K562 (cell line): Measurements from ENCODE around the gene CPED1. TPM values are rescaled to one million over a fixed set of nuclear protein-coding genes. Genes with fewer than 3 reads are reported as not detected.

Source experiments
- CCAR2 ChIP-seq: fragments of 200-400 bp; formaldehyde crosslinking; IDR thresholded peaks from 2 replicates; pipeline ENCODE4 v1.6.1; 2017; ENCODE audit warnings: mild to moderate bottlenecking, low read depth, low read length
- CHD1 ChIP-seq: fragments of 200-600 bp; sonication (generic); IDR thresholded peaks from one replicate; pipeline ENCODE4 v1.6.1; 2012; ENCODE audit warnings: mild to moderate bottlenecking, moderate library complexity, low read length, inconsistent platforms
- EGR1 ChIP-seq: fragments of 450-650 bp; conservative IDR thresholded peaks from 2 replicates; pipeline ENCODE4 v1.6.1; 2017; ENCODE audit warnings: mild to moderate bottlenecking
- PHF21A ChIP-seq: fragments of 450-650 bp; IDR thresholded peaks from 2 replicates; pipeline ENCODE4 v1.6.1; 2017; ENCODE audit warnings: low read depth, borderline replicate concordance
- PURB ChIP-seq: sonication (generic); formaldehyde crosslinking; IDR thresholded peaks from 2 replicates; pipeline ENCODE4 v1.9.0; 2021; ENCODE audit warnings: low read depth, mild to moderate bottlenecking, missing genetic modification reagents
- RBM15 ChIP-seq: fragments of 200-400 bp; formaldehyde crosslinking; IDR thresholded peaks from 2 replicates; pipeline ENCODE4 v1.6.1; 2018; ENCODE audit warnings: mild to moderate bottlenecking, low read length, moderate library complexity; ENCODE audit not compliant: insufficient read depth
- RHOXF2B ChIP-seq: fragments of 250-450 bp; sonication (Bioruptor Pico); conservative IDR thresholded peaks from 2 replicates; pipeline ENCODE4 v1.5.1; 2021
- ZNF707 ChIP-seq: fragments of 250-450 bp; sonication (Bioruptor Pico); conservative IDR thresholded peaks from 2 replicates; pipeline ENCODE4 v1.8.0; 2022; ENCODE audit warnings: inconsistent platforms, mild to moderate bottlenecking, moderate library complexity
- polyA plus RNA-seq, 8 experiments: library from polyadenylated mRNA; depleted of rRNA in 4 of 8; stranded (reverse) in 5 of 8; unstranded in 3 of 8; fragments of >200 nt; fragmentation: Nextera tagmentation in 2 of 8; fragmentation: Illumina TruSeq in 1 of 8; extraction: Ambion mirVana in 2 of 8; extraction: Trizol in 1 of 8; gene quantifications; 2 replicates each; pipeline versions ENCODE4 v1.2.1 to v1.2.3, GENCODE V29; 2011 to 2014; ENCODE audit warnings: inconsistent platforms in 1 of 8, missing spikeins in 1 of 8
- total RNA-seq, 7 experiments: library from RNA; depleted of rRNA in 6 of 7; stranded (reverse); fragments of >200 nt in 6 of 7; fragmentation: Illumina TruSeq in 2 of 7; extraction: Trizol in 2 of 7; gene quantifications; 2 replicates each; pipeline versions ENCODE4 v1.2.1 to v1.2.3, GENCODE V29; 2011 to 2021; ENCODE audit warnings: low replicate concordance in 1 of 7
- TF ChIP-seq, protein P1 (sequence below): fragments of 250-450 bp; sonication (Bioruptor Pico); IDR thresholded peaks from 2 replicates; pipeline ENCODE4 v1.4.0; 2020; ENCODE audit warnings: mild to moderate bottlenecking
- TF ChIP-seq, protein P2 (sequence below): sonication (generic); formaldehyde crosslinking; IDR thresholded peaks from 2 replicates; pipeline ENCODE4 v1.8.1; 2023; ENCODE audit warnings: mild to moderate bottlenecking, missing genetic modification reagents
- TF ChIP-seq, protein P3 (sequence below): fragments of 200-600 bp; sonication (generic); IDR thresholded peaks from one replicate; pipeline ENCODE4 v1.6.1; 2012; ENCODE audit warnings: mild to moderate bottlenecking, low read depth, low read length, inconsistent platforms

Gene CPED1
- total and polyA plus RNA-seq, 9 of the 15 experiments (the other 6 are each of a cell fraction or from before 2014, with no cell fraction given): 195 to 393 (median 290) TPM

DNA sequence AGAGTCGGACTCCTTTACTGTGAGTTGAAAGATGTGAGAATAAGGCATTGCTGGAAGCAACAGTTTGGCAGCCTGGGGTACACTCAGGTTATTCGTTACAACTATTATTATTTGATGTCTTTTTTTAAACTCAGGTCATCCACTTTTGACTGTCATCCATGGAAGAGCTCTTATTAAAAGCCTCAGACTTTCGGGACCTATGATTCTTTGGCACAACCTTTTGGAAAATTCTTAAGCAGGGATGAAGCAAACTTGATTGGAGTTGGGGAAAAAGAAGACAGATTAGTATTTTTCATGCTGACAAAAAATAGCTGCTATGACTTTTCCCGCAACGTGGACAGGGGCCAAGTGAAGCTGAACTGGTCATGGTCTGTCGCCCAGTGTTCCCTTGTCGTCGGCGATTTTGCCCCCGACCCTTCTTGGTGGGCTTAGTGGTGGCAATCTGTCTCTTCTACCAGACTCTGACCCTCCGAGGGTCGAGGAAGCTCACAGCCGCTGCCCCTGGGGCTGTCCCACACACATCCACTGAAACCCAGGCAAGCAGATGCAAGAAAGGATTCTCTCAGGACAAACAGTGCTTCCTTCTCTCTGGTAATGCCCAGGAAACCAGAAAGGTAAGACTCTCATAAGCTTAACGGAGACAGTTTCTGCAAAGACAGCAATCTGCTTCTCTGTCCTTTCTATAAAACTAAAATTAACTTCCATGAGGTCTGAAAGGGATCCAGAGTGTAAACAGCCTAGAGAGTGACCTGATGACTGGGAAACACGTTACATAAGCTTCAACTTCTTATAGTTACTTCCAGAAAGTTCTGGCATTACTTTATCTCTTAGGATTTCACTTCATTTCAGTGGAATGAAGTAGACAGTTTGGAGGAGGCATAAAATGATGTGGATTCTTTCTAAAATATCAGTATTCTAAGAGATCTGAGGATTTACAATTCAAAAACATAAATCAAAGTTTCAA lies 1.0 kb downstream of the CPED1 start (continued):
- TF ChIP-seq, protein P1, sequence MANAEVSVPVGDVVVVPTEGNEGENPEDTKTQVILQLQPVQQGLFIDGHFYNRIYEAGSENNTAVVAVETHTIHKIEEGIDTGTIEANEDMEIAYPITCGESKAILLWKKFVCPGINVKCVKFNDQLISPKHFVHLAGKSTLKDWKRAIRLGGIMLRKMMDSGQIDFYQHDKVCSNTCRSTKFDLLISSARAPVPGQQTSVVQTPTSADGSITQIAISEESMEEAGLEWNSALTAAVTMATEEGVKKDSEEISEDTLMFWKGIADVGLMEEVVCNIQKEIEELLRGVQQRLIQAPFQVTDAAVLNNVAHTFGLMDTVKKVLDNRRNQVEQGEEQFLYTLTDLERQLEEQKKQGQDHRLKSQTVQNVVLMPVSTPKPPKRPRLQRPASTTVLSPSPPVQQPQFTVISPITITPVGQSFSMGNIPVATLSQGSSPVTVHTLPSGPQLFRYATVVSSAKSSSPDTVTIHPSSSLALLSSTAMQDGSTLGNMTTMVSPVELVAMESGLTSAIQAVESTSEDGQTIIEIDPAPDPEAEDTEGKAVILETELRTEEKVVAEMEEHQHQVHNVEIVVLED (CRISPR knock-in tag): no peak
- TF ChIP-seq PHF21A (no peak), CCAR2 (no peak), PURB (no peak), RBM15 (no peak), CHD1 (peak; percentile 94), ZNF707 (CRISPR knock-in tag) (no peak), RHOXF2B (CRISPR knock-in tag) (no peak), EGR1 (no peak)
- TF ChIP-seq, protein P2, sequence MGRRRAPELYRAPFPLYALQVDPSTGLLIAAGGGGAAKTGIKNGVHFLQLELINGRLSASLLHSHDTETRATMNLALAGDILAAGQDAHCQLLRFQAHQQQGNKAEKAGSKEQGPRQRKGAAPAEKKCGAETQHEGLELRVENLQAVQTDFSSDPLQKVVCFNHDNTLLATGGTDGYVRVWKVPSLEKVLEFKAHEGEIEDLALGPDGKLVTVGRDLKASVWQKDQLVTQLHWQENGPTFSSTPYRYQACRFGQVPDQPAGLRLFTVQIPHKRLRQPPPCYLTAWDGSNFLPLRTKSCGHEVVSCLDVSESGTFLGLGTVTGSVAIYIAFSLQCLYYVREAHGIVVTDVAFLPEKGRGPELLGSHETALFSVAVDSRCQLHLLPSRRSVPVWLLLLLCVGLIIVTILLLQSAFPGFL: no peak
- TF ChIP-seq, protein P3, sequence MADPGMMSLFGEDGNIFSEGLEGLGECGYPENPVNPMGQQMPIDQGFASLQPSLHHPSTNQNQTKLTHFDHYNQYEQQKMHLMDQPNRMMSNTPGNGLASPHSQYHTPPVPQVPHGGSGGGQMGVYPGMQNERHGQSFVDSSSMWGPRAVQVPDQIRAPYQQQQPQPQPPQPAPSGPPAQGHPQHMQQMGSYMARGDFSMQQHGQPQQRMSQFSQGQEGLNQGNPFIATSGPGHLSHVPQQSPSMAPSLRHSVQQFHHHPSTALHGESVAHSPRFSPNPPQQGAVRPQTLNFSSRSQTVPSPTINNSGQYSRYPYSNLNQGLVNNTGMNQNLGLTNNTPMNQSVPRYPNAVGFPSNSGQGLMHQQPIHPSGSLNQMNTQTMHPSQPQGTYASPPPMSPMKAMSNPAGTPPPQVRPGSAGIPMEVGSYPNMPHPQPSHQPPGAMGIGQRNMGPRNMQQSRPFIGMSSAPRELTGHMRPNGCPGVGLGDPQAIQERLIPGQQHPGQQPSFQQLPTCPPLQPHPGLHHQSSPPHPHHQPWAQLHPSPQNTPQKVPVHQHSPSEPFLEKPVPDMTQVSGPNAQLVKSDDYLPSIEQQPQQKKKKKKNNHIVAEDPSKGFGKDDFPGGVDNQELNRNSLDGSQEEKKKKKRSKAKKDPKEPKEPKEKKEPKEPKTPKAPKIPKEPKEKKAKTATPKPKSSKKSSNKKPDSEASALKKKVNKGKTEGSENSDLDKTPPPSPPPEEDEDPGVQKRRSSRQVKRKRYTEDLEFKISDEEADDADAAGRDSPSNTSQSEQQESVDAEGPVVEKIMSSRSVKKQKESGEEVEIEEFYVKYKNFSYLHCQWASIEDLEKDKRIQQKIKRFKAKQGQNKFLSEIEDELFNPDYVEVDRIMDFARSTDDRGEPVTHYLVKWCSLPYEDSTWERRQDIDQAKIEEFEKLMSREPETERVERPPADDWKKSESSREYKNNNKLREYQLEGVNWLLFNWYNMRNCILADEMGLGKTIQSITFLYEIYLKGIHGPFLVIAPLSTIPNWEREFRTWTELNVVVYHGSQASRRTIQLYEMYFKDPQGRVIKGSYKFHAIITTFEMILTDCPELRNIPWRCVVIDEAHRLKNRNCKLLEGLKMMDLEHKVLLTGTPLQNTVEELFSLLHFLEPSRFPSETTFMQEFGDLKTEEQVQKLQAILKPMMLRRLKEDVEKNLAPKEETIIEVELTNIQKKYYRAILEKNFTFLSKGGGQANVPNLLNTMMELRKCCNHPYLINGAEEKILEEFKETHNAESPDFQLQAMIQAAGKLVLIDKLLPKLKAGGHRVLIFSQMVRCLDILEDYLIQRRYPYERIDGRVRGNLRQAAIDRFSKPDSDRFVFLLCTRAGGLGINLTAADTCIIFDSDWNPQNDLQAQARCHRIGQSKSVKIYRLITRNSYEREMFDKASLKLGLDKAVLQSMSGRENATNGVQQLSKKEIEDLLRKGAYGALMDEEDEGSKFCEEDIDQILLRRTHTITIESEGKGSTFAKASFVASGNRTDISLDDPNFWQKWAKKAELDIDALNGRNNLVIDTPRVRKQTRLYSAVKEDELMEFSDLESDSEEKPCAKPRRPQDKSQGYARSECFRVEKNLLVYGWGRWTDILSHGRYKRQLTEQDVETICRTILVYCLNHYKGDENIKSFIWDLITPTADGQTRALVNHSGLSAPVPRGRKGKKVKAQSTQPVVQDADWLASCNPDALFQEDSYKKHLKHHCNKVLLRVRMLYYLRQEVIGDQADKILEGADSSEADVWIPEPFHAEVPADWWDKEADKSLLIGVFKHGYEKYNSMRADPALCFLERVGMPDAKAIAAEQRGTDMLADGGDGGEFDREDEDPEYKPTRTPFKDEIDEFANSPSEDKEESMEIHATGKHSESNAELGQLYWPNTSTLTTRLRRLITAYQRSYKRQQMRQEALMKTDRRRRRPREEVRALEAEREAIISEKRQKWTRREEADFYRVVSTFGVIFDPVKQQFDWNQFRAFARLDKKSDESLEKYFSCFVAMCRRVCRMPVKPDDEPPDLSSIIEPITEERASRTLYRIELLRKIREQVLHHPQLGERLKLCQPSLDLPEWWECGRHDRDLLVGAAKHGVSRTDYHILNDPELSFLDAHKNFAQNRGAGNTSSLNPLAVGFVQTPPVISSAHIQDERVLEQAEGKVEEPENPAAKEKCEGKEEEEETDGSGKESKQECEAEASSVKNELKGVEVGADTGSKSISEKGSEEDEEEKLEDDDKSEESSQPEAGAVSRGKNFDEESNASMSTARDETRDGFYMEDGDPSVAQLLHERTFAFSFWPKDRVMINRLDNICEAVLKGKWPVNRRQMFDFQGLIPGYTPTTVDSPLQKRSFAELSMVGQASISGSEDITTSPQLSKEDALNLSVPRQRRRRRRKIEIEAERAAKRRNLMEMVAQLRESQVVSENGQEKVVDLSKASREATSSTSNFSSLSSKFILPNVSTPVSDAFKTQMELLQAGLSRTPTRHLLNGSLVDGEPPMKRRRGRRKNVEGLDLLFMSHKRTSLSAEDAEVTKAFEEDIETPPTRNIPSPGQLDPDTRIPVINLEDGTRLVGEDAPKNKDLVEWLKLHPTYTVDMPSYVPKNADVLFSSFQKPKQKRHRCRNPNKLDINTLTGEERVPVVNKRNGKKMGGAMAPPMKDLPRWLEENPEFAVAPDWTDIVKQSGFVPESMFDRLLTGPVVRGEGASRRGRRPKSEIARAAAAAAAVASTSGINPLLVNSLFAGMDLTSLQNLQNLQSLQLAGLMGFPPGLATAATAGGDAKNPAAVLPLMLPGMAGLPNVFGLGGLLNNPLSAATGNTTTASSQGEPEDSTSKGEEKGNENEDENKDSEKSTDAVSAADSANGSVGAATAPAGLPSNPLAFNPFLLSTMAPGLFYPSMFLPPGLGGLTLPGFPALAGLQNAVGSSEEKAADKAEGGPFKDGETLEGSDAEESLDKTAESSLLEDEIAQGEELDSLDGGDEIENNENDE: no peak
